Measurements from ENCODE around the gene C7orf57.

Gene C7orf57

GRCh38 chr7:48102530-48102929 lies 67.2 kb downstream of the C7orf57 start:
- TF ChIP-seq EZH2 (IDR thresholded peaks at IDR 0.05) (no peak), FOXP2 (optimal IDR thresholded peaks at IDR 0.05; ENCODE audit: control extremely low read depth, extremely low read length, insufficient read depth) (no peak)
- no peaks in the 10 kb centered on the region for H3K9me3 ChIP-seq (ENCODE audit: low read depth, low read length)
- DNase-seq (ENCODE audit: low read depth, low spot score), result no peak
- no peak overlapping the region for H3K9ac ChIP-seq (ENCODE audit: insufficient read length)
- H3K27ac ChIP-seq, result no peak overlapping the region
- no peaks in the 10 kb centered on the region for H3K36me3 ChIP-seq (ENCODE audit: insufficient read depth, low read length)
- no peak overlapping the region for H3K4me3 ChIP-seq

- H3K9ac ChIP-seq (ENCODE audit: insufficient read length), result no peak overlapping the region
- H3K36me3 ChIP-seq (ENCODE audit: insufficient read depth, low read length), result no peaks in the 10 kb centered on the region
- no peak overlapping the region for H3K4me3 ChIP-seq
- no peak for TF ChIP-seq EZH2 (IDR thresholded peaks at IDR 0.05)
- TF ChIP-seq FOXP2 (optimal IDR thresholded peaks at IDR 0.05; ENCODE audit: control extremely low read depth, extremely low read length, insufficient read depth), result no peak
- TF ChIP-seq POLR2AphosphoS5 (IDR thresholded peaks at IDR 0.05; ENCODE audit: borderline replicate concordance, low read depth, low read length), result no peak
- H3K27ac ChIP-seq, result no peak overlapping the region
- H3K9me3 ChIP-seq (ENCODE audit: low read depth, low read length), result no peaks in the 10 kb centered on the region
- no peak for DNase-seq (ENCODE audit: low read depth, low spot score)
These were observed 69.7 kb downstream of the C7orf57 start for GRCh38 chr7:48105045-48105444.

GRCh38 chr7:48106906-48107659 lies 71.7 kb downstream of the C7orf57 start:
- H3K9me3 ChIP-seq (ENCODE audit: low read depth, low read length), result no peaks in the 10 kb centered on the region
- no peaks in the 10 kb centered on the region for H3K36me3 ChIP-seq (ENCODE audit: insufficient read depth, low read length)
- H3K9ac ChIP-seq (ENCODE audit: insufficient read length), result no peak overlapping the region
- TF ChIP-seq FOXP2 (optimal IDR thresholded peaks at IDR 0.05; ENCODE audit: control extremely low read depth, extremely low read length, insufficient read depth) (no peak), POLR2AphosphoS5 (IDR thresholded peaks at IDR 0.05; ENCODE audit: borderline replicate concordance, low read depth, low read length) (no peak), EZH2 (IDR thresholded peaks at IDR 0.05) (no peak)
- no peak for DNase-seq (ENCODE audit: low read depth, low spot score)
- H3K27ac ChIP-seq, result no peak overlapping the region
- no peak overlapping the region for H3K4me3 ChIP-seq

- no peak overlapping the region for H3K4me3 ChIP-seq
- H3K36me3 ChIP-seq (ENCODE audit: insufficient read depth, low read length), result no peaks in the 10 kb centered on the region
- H3K27ac ChIP-seq, result no peak overlapping the region
- H3K9me3 ChIP-seq (ENCODE audit: low read depth, low read length), result no peaks in the 10 kb centered on the region
- no peak overlapping the region for H3K9ac ChIP-seq (ENCODE audit: insufficient read length)
- no peak for TF ChIP-seq POLR2AphosphoS5 (IDR thresholded peaks at IDR 0.05; ENCODE audit: borderline replicate concordance, low read depth, low read length)
- no peak for TF ChIP-seq FOXP2 (optimal IDR thresholded peaks at IDR 0.05; ENCODE audit: control extremely low read depth, extremely low read length, insufficient read depth)
- no peak for TF ChIP-seq EZH2 (IDR thresholded peaks at IDR 0.05)
- no peak for DNase-seq (ENCODE audit: low read depth, low spot score)
These were observed 72.7 kb downstream of the C7orf57 start for GRCh38 chr7:48107926-48108472.

GRCh38 chr7:48108959-48109847 lies 73.9 kb downstream of the C7orf57 start:
- no peak overlapping the region for H3K27ac ChIP-seq
- no peaks in the 10 kb centered on the region for H3K36me3 ChIP-seq (ENCODE audit: insufficient read depth, low read length)

GRCh38 chr7:48109848-48110663 lies 74.7 kb downstream of the C7orf57 start:
- TF ChIP-seq FOXP2 (optimal IDR thresholded peaks at IDR 0.05; ENCODE audit: control extremely low read depth, extremely low read length, insufficient read depth) (no peak), EZH2 (IDR thresholded peaks at IDR 0.05) (no peak), POLR2AphosphoS5 (IDR thresholded peaks at IDR 0.05; ENCODE audit: borderline replicate concordance, low read depth, low read length) (no peak)
- Histone ChIP-seq H3K4me3 (no peak overlapping the region), H3K9ac (ENCODE audit: insufficient read length) (no peak overlapping the region), H3K36me3 (ENCODE audit: insufficient read depth, low read length) (no peaks in the 10 kb centered on the region), H3K27ac (no peak overlapping the region), H3K9me3 (ENCODE audit: low read depth, low read length) (no peaks in the 10 kb centered on the region)
- peak; percentile 5 for DNase-seq (ENCODE audit: low read depth, low spot score)

More at GRCh38 chr7:48108959-48109847, 73.9 kb downstream of the C7orf57 start:
- no peak for DNase-seq (ENCODE audit: low read depth, low spot score)
- Histone ChIP-seq H3K4me3 (no peak overlapping the region), H3K9ac (ENCODE audit: insufficient read length) (no peak overlapping the region), H3K9me3 (ENCODE audit: low read depth, low read length) (no peaks in the 10 kb centered on the region)
- TF ChIP-seq FOXP2 (optimal IDR thresholded peaks at IDR 0.05; ENCODE audit: control extremely low read depth, extremely low read length, insufficient read depth) (no peak), POLR2AphosphoS5 (IDR thresholded peaks at IDR 0.05; ENCODE audit: borderline replicate concordance, low read depth, low read length) (no peak), EZH2 (IDR thresholded peaks at IDR 0.05) (no peak)

GRCh38 chr7:48110868-48111267 lies 75.5 kb downstream of the C7orf57 start:
- Histone ChIP-seq H3K9ac (ENCODE audit: insufficient read length) (no peak overlapping the region), H3K27ac (no peak overlapping the region), H3K4me3 (no peak overlapping the region), H3K9me3 (ENCODE audit: low read depth, low read length) (no peaks in the 10 kb centered on the region), H3K36me3 (ENCODE audit: insufficient read depth, low read length) (no peaks in the 10 kb centered on the region)
- TF ChIP-seq EZH2 (IDR thresholded peaks at IDR 0.05) (no peak), FOXP2 (optimal IDR thresholded peaks at IDR 0.05; ENCODE audit: control extremely low read depth, extremely low read length, insufficient read depth) (no peak), POLR2AphosphoS5 (IDR thresholded peaks at IDR 0.05; ENCODE audit: borderline replicate concordance, low read depth, low read length) (no peak)
- DNase-seq (ENCODE audit: low read depth, low spot score), result no peak
